ENCODE measurements around the gene PLCL2.
"Not testable (repeated sequence)": the region's sequence is repeated elsewhere in the genome, so short reads cannot be mapped to it uniquely, and the experiment has no call there.

PLCL2 gene

GRCh38 chr3:17088602-17089313, 204.0 kb downstream of the PLCL2 start:
- DNase-seq: no peak

GRCh38 chr3:17089314-17089700, 204.6 kb downstream of the PLCL2 start:
- DNase-seq: no peak

GRCh38 chr3:17090280-17090983, 205.7 kb downstream of the PLCL2 start:
- no peak for DNase-seq

- no peak for DNase-seq
These were observed 207.3 kb downstream of the PLCL2 start for GRCh38 chr3:17091910-17092582.

GRCh38 chr3:17092583-17092933, 207.8 kb downstream of the PLCL2 start:
- no peak for DNase-seq

- no peak for DNase-seq
These were observed 209.8 kb downstream of the PLCL2 start for GRCh38 chr3:17094551-17094950.

GRCh38 chr3:17103579-17103978, 218.8 kb downstream of the PLCL2 start:
- no peak for DNase-seq

- DNase-seq: not testable (repeated sequence)
These were observed 222.0 kb downstream of the PLCL2 start for GRCh38 chr3:17106801-17107200.

- DNase-seq: no peak
These were observed 226.1 kb downstream of the PLCL2 start for GRCh38 chr3:17110660-17111396.

GRCh38 chr3:17111586-17111985, 226.8 kb downstream of the PLCL2 start:
- no peak for DNase-seq

GRCh38 chr3:17115186-17115585, 230.4 kb downstream of the PLCL2 start:
- no peak for DNase-seq

- DNase-seq: no peak
These were observed 231.3 kb downstream of the PLCL2 start for GRCh38 chr3:17116007-17116600.

- no peak for DNase-seq
These were observed 234.0 kb downstream of the PLCL2 start for GRCh38 chr3:17118771-17119170.

GRCh38 chr3:17119201-17120072, 234.7 kb downstream of the PLCL2 start:
- DNase-seq: no peak

GRCh38 chr3:17120115-17120514, 235.4 kb downstream of the PLCL2 start:
- DNase-seq: no peak

GRCh38 chr3:17121336-17121735, 236.6 kb downstream of the PLCL2 start:
- no peak for DNase-seq

GRCh38 chr3:17122758-17123157, 238.0 kb downstream of the PLCL2 start:
- DNase-seq: no peak

- no peak for DNase-seq
These were observed 241.1 kb downstream of the PLCL2 start for GRCh38 chr3:17125738-17126442.

- not testable (repeated sequence) for DNase-seq
These were observed 243.9 kb downstream of the PLCL2 start for GRCh38 chr3:17128671-17129070.

- no peak for DNase-seq
These were observed 244.8 kb downstream of the PLCL2 start for GRCh38 chr3:17129556-17129955.

GRCh38 chr3:17130956-17131355, 246.2 kb downstream of the PLCL2 start:
- no peak for DNase-seq

Measured in GF-D8 (cell line).